HG02852 (cell line): ENCODE measurements around the gene BCL2L12.

Experiments
- ATAC-seq: cut with Tn5 transposase; IDR thresholded peaks from one replicate; pipeline ENCODE4 v1.9.1; 2021; ENCODE audit warnings: mild to moderate bottlenecking, moderate library complexity; ENCODE audit not compliant: unreplicated experiment

BCL2L12 gene

DNA sequence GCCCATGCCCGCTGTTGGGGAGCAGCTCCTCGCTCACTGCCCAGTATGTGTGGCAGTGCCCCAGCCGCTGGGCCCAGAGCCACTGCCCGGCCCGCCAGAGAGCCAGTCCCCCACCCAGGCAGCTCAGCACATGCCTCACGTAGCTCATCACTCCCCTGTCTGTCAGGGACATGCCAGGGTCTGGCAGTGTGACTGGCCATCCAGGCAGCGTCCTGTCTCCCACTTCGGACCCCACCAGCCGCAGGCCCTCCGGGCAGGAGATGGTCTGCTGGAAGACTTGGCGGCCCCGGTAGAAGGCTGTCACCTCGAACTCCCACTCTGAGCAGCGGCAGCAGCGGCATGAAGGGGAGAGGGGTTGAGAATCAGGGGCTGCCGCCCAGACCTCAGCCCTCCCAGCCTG lies 3.7 kb upstream of the BCL2L12 start:
- ATAC-seq, result no peak

DNA sequence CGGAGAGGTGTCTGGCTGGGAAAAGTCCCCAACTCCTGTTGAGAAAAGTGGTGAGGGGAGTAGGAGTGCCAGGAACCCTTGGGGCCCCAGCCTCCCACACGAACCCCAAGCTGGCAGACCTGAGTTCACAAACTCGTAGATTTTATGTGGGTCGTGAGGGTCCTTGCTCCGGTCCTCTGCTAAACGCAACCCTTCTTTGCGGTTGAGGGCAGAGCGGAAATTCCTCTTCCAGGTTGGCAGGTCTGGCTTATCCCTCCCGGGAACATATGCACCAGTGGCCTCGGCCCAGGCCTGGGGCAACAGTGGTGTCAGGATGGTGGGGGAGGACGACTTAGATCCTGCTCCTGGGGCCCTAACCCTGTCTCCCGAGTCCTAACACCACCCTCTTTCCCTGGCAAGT lies 2.5 kb upstream of the BCL2L12 start:
- no peak for ATAC-seq

DNA sequence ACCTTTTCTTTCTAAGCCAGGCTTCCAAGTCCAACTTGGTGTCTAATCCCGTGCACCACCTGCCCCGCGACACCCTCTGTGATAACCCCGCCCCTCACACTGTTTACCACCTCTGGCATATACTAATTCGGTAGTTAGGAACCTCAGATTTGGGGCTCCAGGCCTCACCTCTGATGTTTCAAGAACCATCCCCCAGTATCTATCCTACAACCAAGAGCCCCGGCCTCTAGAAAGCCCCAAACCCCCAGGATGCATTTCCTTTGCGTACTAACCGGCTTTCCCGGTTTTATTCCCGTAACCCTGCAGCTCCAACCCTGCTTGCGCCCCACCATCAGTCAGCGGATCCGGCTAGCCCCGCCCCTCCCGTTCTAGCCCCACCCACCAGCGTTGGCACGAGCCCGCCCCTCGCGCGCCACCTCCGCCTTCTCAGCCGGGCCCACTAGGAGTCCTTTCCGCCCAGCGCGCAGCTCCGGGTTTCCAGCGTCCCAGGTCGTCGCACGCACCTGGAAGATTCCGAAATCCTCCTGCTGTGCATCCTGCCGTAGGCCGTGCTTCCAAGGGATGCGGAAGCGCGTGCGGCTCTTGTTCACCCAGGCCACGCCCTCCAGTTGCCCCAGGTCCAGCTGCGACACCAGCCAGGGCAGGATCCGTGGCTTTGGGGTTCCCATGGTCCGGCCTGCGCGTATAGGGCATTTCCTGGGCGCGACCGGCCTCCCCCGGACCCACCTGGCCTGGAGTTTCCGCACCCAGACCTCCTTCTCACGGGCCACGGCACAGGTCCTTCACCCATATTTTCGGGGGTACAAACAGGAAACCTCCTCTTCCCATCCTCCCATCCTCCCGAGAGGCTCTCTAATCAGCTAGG lies 1.3 kb upstream of the BCL2L12 start:
- no peak for ATAC-seq

DNA sequence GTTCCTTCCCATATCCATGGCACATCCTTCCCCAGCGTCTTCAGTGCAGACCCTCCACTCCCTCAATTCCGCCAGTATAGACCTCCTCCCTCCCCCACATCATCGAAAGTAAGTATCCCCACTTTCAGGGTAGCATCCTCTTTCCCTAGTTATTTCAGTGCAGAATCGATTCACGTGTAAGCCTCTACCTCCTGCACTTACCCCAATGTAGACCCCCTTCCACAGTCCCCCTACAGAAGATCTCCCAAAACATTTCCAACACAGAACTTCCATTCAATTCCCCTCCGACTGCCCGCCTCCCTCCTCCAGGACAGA lies 740 bp upstream of the BCL2L12 start:
- ATAC-seq, result no peak

DNA sequence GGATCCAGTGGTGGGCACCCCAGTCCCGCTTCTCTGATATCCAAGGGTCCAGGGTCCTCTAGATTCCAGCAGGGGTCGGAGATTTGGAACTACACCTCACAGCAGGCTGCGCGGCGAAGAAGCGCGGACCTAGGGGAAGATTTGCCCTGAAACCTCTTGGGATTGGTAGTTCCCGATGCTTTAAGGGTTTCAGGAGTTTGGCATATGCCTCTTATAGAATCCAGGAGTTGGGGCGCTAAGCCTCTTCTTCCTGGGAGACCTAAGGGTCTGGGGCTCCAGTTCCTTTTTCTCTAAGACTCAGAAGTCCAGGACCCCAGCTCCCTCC lies 349 bp downstream of the BCL2L12 start:
- no peak for ATAC-seq

DNA sequence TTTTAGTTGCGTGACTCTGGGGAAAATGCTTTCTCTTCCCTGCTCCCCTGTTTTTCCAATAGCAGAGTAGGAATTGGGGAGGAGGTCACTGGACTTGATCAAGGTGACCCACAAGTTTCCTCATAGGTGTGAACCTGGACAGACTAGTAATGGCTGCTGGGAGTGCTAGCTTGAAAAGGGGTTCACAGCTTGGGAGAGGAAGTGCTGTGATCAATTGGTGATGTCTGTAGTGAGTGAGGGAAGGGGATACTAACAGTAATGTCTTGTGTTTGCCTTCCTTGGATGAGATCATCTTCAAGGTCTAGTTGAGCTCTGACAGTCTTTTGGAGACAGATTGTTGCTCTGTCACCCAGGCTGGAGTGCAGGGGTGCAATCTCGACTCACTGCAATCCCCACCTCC lies 1.7 kb downstream of the BCL2L12 start:
- no peak for ATAC-seq

DNA sequence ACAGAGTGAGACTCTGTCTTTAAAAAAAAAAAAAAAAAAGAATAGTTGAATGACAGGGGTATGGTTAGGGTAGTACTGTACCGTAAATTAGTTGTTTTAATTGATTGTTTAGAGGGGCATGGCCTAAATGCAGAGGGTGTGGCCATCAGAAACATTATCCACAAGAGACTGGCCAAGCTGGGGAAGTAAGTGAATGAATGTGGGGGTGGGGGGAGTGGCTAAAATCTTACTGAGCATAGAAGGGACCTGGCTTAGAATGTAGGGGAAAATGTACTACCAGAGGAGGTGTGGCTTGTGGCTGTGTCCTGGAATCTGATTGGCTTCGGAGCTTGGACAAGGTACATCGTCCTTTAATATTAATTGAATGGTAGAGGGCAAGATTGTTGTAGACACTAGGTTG lies 3.8 kb downstream of the BCL2L12 start:
- no peak for ATAC-seq

DNA sequence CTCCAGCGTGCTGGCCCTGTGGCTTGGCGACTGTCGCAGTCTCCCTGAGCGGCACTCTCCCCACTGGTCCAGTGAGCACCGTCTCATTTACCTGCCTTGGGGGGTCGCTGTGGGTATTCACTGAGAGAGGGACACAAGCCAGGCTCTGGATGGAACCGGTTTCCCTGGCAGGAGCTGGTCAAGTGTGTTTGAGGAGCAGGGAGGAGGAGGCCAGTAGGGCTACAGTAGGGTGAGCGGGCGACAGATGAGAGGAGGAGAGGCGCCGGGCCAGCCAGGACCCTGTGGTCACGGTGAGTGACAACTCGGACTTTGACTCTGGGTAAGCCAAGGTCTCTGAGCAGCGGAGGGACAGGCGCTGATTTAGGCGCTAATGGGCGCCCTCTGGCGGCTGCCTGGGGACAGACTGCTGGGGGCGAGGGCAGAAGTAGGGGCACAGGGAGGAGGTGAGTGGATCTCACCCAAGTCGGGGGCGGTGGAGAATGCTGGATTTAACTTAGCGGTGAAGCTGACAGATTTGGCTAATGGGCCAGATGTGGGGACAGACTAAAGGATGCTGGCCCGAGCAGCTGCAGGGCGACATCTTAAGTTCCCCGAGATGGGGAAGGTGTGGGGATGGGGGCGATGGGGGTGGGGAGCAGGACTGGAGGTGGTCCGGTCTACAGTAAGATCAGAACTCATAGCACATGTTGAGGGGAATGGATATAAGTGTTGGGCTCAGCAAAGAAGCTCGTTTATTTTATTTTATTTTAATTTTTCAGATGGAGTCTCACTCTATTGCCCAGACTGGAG lies 6.6 kb downstream of the BCL2L12 start:
- no peak for ATAC-seq

DNA sequence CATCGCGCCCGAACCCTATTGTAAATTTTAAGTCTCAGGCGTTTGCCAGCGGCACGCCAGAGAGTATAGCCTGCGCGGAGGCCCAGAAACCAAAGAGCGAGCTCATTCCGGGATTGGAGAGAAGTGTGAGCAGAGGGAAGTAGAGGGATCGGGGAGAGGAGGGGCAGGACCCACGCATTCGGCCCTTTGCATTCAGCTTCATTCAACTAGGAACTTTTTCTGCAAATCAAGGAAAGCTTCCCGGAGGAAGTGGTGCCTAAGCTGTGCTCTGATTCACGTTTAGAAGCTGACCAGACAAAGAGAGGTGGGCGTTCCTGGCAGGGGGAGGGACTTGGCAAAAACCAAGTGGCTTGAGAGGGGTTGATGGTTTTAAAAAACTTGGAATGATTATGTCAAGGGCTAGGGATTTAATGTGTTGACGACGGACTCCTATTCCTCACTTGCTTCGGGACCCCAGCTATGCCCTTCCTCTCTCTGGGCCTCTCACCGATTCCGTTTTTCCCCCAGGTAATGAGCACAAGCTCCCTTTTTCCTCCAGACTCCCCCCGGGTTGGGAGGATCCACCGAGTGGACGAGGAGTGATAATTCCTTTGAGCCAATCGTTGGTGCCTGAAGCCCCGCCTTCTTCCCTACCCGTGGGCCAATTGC lies 10.5 kb downstream of the BCL2L12 start:
- no peak for ATAC-seq

DNA sequence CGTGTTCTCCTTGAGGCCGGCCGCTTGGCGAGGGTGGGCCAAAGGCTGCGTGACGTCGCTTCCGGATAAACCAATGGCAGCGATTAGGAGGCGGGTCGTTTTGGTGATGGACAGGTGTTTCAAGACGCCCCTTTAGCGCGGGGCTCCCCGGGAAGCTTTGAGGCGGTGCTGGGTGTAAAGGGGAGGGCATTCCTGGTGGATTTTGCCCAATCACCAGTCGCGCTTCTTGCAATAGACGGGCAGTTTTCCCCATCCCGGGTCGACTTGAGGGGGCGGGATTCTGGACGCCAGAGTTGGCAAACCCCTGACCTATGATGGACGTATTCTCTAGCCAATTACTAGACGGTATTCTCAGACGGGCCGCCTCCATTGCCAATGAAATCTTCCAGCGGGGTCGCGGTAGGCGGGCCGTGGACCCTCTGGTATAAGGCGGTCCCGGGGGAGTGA lies 11.1 kb downstream of the BCL2L12 start:
- peak; percentile 67 for ATAC-seq

DNA sequence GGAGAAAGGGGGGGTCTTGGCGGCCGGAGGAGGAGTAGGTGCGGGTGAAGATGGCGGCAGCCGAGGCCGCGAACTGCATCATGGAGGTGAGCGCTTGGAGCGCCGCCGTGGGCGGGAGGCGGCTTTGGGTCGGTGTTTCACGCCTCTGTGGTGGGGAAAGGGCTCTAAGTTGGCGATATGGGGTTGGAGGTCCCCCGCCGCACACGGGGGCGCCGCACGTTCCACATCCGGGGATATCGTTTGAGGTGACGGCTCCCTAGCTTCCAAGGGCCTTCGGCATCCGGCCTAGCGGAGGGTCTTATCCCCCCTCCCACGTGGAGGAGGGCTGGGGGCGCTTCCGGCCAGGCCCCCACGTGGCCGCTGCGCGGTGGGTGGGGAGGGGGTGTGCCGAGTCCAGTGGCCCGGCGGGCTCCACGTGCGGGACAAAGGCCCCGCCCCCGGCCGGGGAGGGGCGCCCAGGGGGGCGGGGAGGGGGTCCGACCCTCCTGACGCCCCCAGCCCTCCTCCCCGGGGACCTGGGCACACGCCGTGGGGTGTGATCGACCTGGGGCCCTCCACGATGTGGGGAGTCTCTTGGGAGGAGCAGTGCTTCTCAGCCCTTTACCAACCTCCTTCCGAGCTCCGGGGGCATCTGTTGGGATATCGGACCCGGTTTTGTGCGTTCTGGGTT lies 11.6 kb downstream of the BCL2L12 start, which contains the start of gene PRMT1:
Gene PRMT1 (plus strand): TSS at position 41 of the 670 bp plus-strand sequence. CDS start 10 bp downstream, at position 51.
- no peak for ATAC-seq

DNA sequence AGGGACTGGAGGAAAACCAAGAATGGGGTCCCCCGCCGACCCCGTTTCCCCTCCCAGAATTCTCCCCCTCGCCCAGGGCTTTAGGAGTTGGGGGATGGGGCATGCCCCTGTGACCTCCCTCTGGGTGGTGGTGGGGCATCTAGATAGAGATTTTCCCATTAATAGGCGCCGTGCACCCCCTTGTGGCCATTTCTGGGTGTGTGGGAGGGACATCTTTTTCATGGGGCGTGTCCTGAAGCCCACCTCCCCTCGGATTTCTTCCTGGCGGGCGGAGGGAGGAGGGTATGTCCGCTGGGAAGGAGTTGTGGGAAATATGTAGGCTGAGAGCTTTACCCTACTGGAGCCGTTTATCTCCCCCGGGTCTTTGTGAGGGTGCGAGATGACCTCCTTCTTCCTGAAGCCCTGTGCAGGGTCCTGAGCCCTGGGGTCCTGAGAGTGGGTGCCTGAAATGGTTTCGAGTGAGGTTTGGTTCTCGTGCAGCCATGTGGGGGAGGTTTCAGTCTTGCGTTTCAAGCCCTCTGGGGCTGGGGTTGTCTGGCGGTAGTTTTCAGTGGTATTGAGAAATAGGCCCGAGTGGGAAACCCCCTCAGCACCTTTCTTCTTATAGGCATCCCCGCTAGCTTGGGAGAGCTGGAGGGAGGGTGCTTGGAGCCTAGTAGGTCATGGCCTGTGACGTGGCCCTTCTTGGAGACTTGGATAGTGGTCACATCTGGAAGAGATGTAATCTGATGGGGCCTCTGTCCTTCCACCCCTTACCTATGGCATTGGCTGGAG lies 12.4 kb downstream of the BCL2L12 start:
- ATAC-seq, result no peak

DNA sequence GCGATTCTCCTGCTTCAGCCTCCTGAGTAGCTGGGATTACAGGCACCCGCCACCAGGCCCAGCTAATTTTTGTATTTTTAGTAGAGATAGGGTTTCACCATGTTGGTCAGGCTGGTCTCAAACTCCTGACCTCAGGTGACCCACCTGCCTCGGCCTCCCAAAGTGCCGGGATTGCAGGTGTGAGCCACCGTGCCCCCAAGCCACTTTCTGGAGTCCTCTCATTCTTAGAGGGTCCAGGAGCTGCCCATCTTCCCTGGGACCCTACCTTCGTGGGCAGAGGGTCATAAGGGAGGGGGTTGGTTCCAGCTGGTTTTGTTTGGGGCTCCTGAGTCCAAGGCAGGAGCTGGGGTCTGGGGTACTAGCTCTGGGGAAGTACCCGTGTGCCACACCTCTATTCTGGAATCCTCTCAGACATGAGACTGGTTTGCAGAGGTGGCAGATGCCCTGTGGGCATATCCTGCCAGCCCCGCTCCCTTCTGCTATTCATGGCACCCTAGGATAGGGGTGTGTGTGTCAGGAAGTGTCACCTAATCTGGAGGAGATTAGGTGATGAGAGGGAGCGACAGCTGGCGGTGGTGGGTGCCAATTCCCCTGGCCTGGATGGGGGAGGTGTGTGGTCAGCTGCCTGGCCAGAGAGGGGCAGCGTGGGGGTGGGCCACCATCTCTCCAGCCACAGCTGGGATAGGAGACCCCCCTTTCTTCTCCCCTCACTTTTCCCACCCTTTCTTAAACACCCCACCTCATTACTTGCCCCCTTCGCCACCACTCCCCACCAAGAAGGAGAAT lies 13.4 kb downstream of the BCL2L12 start:
- ATAC-seq, result no peak

DNA sequence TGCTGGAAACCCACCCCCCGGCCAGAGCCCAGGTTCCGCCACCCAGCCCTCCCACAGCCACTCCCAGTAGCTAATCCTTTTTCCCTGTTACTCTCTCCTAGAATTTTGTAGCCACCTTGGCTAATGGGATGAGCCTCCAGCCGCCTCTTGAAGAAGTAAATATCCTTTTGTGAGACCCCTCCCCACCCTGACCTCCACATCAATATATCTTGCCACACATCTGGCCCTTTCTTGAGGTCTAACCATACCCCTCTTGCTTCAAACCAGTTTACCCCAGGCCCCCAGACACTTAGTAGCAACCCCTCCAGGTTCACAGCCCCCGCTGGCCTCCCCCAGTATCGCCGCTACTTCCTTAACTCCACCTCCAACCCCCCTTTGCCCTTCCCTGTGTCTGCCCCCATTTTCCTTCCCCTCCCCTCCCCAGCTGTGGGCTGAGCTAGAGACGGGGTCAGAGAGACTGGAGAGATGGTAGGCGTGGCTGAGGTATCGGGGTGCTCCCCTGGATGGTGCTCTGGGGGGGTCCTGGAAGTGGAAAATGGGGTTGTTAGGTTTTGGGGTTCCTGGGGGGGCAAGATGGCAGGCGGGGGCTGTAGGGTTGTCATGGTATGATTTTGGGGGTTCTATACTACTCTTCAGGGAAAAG lies 14.2 kb downstream of the BCL2L12 start:
- ATAC-seq, result no peak

DNA sequence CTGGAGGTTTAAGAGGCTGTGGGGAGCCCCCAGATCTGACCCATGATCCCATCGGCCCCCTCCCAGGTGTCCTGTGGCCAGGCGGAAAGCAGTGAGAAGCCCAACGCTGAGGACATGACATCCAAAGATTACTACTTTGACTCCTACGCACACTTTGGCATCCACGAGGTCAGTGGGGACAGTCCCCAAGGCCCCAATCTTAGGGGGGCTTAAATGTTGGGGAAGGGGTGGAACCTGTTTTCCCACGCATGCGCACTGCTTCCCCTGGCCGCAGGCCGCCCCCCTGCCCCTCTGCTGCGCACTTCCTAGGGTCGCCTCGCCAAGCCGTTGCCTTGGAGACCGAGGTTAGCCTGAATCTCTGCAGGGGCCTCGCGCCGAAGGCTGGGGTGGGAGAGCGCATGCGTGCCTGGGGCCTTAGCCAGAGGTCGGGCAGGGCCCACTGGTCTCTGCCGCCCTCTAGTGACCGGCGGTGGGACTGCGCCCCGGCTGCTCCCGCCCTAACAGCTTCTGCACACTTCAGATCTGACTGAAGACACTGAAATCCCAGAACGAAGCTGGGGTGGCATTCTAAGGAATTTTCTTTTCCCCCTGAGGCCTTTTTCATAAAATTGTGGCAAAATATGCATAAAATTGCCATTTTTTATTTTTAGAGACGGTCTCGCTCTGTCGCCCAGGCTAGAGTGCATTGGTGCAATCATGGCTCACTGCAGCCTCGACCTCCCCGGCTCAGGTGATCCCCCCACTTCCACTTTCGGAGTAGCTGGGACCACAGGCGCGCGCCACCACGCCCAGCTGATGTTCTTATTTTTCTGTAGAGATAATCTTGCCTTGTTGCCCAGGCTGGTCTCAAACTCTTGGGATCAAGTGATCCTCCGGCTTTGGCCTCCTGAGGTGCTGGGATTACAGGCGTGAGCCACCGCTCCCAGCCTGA lies 15.0 kb downstream of the BCL2L12 start:
- ATAC-seq, result no peak

DNA sequence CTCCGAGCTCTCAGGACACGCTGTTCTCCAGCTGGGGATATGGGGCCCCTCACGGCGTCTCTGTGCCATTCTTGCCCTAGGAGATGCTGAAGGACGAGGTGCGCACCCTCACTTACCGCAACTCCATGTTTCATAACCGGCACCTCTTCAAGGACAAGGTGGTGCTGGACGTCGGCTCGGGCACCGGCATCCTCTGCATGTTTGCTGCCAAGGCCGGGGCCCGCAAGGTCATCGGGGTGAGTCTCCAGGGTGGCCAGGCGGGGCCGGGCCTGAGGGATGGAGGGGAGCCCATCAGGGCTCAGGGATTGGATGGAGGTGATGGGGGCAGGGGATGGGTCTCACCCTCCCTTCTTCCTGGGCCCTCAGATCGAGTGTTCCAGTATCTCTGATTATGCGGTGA lies 16.1 kb downstream of the BCL2L12 start:
- no peak for ATAC-seq

DNA sequence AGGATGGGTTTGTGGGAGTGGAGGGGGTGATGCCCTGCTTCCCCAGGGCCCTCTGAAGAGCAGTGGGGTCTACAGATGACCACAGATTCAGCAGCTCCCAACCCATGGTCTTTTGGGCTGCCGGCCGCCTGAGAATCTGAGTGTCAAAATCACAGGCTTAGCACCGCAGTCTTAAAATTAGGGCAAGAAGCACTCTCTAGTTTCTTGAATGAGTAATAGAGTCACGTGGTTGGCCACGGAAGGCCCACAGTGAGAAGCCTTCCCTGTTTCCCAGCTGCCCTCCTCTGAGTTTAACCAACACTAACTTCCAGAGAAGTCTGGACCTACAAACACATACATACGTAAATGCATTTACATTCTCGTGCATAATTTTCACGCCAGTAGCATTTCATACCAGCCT lies 16.5 kb downstream of the BCL2L12 start:
- no peak for ATAC-seq

DNA sequence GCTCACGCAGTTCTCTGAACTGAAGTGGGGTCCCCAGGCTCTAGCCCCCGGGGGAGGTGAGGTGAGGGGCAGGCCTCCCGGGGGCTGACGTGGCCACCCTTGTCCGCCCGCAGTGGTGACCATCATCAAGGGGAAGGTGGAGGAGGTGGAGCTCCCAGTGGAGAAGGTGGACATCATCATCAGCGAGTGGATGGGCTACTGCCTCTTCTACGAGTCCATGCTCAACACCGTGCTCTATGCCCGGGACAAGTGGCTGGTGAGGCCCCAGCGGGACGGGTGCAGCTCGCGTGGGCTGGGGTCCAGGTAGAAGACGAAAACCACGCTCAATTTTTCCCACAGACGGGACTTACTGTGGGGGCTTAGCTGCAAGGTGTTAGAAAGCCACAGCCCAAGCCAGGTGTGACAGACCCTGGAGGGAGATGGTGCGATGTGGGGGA lies 18.1 kb downstream of the BCL2L12 start:
- ATAC-seq, result no peak
